ENCODE measurements around the gene OSBPL7.

Gene OSBPL7

GRCh38 chr17:47845716-47846075 is 24.1 kb upstream of the OSBPL7 start:
- TF ChIP-seq, protein P1, sequence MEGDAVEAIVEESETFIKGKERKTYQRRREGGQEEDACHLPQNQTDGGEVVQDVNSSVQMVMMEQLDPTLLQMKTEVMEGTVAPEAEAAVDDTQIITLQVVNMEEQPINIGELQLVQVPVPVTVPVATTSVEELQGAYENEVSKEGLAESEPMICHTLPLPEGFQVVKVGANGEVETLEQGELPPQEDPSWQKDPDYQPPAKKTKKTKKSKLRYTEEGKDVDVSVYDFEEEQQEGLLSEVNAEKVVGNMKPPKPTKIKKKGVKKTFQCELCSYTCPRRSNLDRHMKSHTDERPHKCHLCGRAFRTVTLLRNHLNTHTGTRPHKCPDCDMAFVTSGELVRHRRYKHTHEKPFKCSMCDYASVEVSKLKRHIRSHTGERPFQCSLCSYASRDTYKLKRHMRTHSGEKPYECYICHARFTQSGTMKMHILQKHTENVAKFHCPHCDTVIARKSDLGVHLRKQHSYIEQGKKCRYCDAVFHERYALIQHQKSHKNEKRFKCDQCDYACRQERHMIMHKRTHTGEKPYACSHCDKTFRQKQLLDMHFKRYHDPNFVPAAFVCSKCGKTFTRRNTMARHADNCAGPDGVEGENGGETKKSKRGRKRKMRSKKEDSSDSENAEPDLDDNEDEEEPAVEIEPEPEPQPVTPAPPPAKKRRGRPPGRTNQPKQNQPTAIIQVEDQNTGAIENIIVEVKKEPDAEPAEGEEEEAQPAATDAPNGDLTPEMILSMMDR (IDR thresholded peaks at IDR 0.05) = no peak

DNA sequence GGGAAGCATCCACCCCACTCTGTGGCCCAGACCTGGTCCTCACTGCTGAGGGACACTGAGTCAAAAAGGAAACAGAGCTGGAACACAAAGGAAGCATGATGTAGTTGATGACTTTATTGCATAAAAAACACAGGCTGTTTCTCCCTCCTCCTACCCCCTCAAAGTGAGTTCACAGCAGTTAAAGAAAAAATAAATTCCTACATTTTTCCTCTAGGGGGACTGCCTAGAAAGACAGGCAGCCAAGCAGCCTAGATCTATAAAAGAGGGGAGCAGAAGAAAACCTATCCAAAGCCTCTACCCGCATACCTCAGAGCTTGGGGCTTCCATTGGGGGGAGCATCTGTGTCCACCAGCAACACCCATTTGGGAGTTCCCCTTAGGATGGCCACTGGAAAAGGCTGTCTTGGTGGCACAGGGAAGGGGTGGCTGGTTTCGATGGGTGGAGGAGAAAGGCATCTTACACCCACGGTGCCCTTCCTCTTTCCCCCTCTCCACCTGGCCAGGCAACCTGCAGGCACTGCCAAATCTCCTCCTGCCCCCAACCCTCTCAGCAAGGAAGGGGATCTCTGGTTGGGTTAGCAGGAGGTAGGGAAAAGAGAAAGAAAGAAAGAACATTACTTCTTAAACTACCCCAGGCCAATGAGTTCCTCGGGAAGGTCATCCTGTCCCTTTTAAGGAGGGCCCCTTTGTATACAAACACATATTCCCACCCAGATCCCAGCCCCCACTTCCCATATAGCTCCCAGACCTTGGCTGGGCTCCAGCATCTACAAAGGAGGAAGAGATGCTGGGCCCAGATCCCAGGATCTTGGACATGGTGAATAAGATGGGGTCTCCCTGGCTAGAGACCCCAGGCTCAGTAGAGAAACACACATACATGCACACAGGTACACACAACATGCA is 23.5 kb upstream of the OSBPL7 start:
- TF ChIP-seq, protein P1 (IDR thresholded peaks at IDR 0.05) = peak; percentile 39

DNA sequence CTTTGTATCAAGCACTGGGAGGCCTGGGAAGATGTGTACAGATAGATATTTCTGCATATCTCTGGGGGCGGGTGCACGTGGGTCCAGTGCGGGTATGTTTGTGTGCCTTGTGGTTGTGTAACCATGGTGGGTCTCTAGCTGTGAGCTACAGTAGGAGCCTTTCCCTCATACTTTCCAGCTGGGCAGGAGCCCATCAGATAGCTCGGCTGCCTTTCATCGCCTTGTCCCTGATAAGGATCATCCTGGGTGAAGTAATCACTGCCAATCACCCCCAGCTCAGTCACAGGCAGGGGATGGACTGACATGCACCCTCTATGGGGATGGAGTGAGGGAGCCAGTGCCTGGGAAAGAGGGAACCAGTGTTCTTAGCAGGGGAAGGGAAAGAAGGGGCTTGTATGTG is 22.6 kb upstream of the OSBPL7 start:
- TF ChIP-seq, protein P1 (IDR thresholded peaks at IDR 0.05) = no peak

- TF ChIP-seq, protein P1 (IDR thresholded peaks at IDR 0.05) = peak; percentile 13; the same call in 1 of the 2 replicates
Measured at GRCh38 chr17:47843391-47843730, 21.8 kb upstream of the OSBPL7 start.

DNA sequence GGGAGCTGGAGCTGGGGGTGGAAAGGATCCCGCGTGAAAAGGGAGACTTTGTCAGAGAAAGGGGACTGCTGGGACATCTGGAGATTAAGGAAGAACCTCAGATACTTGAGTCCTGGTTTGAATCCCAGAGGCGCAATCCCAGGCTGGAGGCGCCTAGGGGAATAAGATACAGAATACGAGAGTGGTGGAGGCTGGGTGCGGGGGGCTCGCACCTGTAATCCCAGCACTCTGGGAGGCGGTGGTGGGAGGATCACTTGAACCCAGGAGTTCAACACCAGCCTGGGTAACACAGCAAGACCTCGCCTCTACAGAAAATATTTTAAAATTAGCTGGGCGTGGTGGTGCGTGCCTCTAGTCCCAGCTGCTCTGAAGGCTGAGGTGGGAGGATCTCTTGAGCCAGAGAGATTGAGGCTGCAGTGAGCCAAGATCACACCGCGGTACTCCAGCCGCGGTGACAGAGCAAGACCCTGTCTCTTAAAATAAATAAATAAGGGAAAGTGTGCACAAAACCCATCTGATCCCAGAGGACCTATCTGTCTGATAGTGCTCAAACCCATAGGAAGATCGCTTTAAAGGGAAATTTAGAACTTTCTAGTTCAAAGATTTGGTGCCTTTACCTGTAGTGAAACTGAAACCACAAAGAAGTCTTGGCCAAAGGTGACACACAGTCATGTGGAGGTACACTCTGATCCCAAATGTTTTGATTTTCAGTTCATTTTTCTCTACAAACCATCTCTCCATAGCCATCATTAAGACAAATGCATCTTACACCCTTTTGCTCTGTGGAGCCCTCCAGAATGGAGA is 20.1 kb upstream of the OSBPL7 start:
- TF ChIP-seq, protein P1 (IDR thresholded peaks at IDR 0.05) = no peak; the same call in 1 of the 2 replicates

- TF ChIP-seq, protein P1 (IDR thresholded peaks at IDR 0.05) = peak; percentile 93
Measured at GRCh38 chr17:47840742-47841487, 19.3 kb upstream of the OSBPL7 start, which contains the start of gene SCRN2. SCRN2 (minus strand) TSS chr17:47841273; CDS start chr17:47840843, 430 bp downstream.
